Measurements from ENCODE around the gene HGFAC.

Gene HGFAC

DNA sequence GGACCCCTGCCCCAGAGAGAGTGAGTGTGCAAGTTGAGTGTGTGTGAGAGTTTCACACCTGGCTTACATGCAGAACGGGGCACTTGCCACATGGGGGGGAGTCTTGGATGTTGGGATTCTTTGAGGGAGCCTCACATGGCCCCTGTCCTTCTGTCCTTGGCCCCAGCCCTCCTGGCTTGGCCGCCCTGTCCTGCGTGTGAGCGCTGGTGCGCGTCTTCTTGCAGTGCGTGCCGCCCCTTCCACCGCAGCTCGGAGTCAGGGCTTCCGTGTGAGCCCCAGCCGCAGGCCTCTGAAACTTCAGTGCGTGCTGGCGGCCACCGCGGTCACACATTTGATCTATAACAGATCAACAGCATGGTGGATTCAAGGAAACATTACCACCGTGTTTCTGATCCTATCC, 30.1 kb upstream of the HGFAC start:
- DNase-seq: no peak

DNA sequence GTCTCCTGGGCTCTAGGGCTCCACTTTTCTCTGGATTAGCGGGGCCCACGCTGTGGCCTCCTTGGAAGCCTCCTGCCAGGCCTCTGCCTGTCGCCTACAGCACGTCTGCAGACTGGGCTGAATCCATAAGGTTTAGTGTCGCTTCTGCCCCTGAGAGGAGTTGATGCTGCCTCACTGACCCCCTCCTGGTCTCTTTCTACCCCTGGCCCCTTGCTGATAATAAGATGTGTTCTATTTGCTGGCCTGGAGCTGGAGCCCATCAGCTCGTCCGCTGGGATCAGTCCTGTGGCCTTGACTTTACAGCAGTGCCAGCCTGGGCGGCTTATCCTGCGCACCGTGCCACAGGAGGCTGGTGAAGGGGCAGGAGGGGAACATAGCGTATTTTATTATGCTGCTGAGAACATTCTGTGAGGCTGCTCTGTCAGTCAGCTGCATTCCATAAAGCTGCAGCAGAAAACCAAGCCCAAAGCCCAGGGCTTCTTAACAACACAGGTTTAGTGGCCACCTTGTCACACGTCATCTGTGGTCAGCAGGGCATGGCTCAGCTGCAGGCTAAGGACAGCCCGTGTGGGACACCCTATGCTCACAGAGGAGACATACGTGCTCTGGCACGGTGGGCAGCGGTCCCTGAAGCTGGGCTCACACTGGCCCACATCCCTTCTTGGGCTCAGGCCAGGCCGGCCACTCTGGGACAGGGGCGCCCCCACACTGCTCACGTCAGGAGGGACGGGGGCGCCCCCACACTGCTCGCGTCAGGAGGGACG, 29.3 kb upstream of the HGFAC start:
- no peak for DNase-seq

DNA sequence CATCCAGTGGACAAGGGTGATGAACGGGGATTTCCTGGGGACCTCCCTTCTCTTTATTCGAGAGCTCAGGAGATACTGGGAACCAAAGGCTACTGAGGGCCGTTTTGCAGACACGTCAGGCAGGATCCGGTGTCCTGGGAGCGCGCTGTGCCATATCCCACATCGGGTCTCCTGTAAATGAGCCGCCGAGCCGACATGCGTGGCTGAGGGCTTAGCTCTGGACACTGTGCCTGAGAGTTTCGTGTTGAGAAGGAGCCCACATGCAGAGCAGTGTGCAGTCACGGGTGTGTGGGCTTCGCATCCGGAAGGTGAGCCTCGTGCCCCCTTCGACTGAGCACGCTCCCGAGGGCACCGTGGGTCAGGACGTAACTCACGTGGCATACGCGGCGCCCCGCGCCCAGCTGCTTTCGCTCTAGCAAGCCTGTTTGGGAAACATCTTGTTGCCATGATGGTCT, 28.5 kb upstream of the HGFAC start:
- DNase-seq: no peak

DNA sequence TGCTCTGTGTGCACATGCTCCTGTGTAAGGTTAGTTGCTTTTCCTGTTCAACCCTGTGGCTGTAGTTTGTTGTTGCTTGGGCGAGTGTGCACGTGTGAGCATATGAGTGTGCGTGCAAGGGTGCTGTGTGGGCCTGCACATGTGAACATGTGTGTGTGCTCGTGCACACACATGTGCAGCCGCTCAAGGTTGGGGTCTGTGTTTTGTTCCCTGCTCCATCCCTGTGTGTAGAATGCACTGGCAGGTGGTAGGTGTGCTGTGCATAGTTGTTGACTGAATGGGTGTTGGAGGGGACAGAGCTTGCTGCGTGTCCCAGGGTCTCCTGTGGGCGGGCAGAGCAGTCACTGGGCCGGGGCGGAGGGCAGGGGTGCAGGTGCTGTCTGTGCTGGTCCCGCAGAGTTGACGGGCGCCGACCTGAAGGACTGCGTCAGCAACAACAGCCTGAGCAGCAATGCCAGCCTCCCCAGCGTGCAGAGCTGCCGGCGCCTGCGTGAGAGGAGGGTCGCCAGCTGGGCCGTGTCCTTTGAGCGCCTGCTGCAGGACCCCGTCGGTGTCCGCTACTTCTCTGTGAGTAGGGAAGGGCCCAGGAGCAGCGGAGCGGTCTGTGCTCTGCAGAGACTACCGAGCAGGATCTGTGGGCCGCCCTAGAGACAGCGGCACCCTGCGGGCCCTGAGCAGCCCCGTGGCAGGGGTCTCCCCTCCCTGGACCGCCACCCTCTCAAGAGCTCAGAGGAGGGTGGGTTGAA, 27.9 kb upstream of the HGFAC start:
- DNase-seq: no peak

DNA sequence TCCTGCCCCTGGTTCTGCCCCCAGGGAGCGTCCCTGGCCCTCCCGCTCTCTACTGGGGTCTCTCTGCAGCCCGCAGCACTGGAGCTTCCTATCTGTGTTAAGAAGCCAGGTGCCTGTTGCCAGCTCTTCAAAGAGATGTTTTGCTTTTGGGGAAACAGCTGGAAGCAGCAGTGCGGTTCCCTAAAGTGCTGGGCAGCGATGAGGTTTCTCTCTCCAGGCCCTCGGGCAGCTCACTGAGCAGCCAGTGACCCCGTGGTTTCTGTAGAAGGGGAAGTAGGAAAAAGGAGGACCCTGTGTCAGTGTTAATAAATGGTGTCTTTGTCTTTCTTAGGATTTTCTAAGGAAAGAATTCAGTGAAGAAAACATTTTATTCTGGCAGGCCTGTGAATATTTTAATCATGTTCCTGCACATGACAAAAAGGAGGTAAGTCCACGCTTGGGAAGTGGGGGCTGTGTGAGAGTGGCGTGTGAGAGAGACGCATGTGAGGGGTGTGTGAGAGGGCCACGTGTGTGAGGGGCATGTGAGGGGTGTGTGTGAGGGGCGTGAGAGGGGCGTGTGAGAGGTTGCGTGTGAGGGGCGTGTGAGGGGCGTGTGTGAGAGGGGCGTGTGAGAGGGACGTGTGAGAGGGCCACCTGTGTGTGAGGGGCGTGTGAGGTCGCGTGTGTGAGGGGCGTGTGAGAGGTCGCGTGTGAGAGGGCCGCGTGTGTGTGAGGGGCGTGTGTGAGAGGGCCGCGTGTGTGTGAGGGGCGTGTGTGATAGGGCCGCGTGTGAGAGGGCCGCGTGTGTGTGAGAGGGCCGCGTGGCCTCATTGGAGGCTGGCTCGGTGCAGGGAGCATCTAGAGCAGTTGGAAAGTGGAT, 27.1 kb upstream of the HGFAC start:
- no peak for DNase-seq

DNA sequence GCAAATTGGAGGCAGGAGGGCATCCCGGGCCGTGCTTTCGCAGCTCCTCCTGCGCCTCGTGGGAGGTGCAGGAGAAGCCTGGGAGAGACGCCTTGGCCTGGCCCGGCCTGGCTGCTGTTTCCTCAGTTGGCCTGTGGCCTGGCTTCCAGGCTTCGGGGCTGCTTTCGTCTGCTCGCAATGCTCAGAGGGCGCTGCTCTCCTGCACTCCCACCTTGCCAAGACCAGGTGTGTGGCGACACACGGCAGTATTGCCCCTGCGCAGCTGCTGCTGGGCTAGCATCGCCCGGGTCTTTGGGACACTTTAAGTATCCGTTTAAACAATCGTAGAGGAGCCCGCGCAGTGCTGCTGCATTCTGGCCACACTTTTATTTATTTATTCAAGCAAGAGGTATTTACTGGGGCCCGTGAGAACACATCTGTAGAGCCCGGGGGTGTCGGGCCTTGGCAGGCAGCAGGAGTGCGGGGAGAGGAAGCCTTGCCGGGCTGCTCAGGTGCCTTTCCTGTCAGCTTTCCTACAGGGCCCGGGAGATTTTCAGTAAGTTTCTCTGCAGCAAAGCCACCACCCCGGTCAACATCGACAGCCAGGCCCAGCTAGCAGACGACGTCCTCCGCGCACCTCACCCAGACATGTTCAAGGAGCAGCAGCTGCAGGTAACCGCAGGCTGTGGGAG, 26.2 kb upstream of the HGFAC start:
- DNase-seq: no peak

DNA sequence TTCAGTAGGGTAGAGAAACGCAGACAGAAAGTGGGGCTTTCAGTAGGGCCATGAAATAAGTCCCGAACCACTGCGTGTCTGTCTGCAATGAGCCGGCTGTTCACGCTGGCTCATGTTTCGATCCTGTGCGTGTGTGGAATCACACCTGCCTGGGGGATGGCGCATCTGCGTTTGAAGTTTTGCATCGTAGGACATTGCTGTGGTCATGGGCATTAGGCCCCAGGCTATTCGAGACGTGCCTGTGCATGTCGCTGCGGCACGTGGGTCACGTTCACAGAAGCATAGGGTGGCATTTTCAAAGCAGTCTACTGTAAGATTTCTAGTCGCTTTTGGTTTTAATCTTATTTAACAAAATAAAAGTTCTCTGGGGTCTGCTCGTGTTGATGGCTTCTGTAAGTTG, 25.5 kb upstream of the HGFAC start:
- DNase-seq: no peak

DNA sequence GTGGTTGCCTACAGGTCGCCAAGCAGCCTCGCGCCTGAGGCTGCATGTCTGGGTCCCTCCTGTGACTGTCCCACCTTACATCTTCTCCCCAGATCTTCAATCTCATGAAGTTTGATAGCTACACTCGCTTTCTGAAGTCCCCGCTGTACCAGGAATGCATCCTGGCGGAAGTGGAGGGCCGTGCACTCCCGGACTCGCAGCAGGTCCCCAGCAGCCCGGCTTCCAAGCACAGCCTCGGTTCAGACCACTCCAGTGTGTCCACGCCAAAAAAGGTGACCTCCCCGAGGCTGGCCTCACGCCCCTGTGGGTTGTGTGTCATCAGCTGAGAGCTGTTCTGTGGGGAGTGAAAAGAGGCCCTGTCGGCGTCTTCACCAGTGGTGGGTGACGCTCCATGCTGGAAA, 24.9 kb upstream of the HGFAC start:
- DNase-seq: no peak

DNA sequence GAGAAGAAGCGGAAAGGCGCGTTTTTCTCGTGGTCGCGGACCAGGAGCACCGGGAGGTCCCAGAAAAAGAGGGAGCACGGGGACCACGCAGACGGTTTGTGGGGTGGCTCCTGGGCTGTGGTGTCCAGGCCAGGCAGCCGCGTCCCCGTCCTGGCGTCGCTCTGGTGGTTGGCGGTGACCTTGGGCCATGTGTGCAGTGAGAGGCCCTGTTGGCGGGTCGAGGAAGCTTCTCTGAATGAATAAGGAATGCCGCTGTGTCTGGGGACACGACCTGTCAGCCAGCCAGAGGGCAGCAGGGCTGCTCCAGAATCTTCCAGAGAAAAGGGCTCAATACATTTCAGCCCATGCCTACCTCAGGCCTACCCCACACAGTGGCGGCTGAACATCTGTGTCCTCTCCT, 24.3 kb upstream of the HGFAC start:
- no peak for DNase-seq

DNA sequence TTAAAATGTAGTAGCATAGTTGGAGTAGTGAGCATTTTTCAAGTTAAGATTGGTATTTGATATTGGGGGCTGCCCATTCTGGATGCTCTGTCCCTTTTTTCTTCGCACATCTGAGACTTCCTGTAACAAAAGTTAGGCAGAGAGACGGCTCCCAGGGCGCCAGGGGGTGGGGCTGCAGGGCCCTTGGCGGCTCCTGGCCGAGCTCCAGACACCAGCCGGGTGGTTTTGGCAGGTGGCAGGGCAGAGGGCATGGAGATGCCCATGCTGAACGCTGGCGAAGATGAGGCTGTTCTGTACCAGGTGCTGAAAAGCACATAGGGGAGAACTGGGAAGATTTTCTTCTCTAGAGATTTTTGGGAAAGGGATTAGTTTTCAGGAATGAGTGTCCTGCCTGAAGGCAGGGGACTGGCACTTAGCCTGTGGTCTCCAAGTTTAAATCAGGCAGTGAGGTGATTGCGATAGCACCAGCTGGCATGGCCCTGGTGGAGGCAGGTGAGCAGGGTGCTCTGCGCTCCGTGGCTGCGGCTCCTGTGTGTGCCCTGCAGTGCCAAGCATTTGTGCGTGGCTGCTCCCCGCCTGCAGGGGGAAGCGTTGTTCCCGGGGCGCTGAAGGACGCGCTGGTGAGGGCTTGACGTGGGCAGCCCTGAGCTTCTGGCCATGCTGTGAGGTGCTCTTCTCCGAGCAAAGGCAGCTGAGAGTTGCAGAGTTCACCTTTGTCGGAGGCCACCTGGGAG, 23.6 kb upstream of the HGFAC start:
- DNase-seq: no peak

DNA sequence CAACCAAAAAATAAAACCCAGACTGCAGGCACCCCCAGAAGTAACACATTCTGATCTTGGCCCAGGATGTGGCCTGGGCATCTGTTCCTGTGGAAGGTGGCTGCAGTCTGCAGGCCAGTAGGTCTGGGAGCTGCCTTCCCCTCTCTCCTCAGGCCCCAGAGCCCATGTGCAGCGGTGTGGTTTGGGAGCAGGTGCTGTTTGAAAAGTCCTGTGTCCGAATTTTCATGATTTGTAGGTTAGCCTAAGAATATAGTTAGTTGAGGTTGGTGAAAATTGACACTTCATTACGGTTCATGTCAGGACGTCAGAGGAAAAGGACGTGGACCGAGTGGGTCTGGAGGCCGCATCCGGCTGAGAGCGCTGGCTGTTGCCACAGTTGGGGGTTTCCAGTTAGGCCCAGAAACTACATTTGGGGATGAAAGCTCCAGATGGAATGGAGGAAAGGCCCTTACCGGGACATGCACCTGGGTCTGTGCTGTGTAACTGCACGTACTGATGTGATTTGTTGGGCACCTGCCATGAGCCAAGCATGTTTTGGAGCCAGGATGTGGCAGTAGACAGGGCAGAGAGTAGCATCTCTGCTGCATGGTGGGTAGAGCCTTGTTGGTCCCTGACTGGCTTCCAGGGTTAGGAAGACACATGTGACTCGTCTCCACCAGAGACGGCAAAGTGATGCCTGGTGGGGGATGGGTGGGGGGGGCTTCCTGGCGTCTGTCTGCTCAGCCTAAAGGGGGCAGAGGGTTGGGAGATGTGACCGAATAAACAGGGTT, 21.7 kb upstream of the HGFAC start:
- DNase-seq: no peak

DNA sequence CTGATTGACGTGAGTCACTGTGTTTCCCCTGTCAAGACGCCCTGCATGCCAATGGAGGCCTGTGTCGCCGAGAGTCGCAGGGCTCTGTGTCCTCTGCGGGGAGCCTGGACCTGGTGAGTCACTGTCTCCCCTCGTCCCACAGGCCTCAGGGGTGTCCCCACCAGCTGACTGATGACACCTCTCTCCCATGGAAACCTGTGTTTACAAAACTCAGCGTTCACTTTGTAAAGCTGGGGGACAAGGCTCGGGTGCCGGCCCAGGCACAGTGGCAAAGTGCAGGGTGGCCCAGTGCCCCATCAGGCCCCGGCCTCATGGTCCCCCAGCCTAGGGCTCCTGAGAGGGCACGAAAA, 21.2 kb upstream of the HGFAC start:
- no peak for DNase-seq

DNA sequence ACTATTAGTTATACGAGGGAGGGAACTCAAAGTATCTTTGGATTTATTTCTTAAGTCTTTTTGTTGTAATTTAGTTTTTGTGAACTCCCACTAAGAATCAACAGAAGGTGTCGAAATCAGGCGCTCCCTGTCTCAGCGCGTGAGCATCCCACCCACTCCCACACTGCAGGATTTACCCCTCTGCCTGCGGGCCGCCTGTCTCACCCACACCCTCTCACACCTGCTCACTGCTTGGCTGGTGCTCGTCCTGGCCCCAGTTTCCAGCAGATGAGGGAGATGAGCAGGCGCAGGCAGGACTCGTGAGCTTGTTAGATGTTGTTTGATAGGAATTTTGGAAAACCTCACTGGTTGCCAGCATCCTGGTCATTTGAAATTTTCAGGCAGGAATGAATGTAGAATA, 20.8 kb upstream of the HGFAC start:
- no peak for DNase-seq

DNA sequence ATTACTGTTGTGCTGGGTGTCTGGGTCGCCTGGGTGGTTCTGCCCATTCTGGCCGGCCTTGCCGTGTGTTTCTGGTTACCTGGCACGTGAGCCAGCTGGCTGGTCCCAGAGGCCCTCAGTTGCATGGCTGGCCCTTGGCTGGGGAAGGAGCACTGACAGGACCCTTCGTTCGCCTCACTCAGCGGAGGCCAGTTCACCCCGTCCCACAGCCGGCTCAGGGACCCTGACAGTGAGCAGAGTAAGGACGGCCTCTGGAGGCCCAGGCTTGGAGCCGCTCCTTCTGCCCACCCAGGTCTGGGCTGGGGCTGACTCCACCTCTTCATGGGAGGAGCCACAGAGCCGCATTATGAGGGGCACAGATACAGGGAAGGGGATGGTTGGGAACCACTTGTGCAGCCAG, 20.3 kb upstream of the HGFAC start:
- no peak for DNase-seq

DNA sequence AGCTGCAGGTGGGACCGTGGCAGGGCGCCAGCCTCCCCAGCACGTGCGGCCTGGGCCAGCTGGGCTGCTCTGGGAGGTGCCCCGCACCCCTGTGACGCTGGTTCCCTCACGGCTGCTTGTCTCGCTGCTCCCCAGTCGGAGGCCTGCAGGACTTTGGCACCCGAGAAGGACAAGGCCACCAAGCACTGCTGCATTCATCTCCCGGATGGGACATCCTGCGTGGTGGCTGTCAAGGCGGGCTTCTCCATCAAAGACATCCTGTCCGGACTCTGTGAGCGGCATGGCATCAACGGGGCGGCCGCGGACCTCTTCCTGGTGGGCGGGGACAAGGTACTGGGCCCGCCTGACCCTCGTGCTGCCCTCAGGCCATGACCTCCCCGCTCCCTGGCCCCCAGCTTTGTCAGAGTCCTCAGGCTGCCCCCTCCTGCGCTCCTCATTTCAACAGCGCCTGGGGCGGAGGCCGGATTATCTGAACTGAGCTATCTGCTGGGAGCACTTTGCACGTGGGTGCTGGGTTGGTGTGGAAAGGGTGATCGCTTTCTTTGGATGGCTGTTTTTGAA, 19.4 kb upstream of the HGFAC start:
- DNase-seq: no peak

DNA sequence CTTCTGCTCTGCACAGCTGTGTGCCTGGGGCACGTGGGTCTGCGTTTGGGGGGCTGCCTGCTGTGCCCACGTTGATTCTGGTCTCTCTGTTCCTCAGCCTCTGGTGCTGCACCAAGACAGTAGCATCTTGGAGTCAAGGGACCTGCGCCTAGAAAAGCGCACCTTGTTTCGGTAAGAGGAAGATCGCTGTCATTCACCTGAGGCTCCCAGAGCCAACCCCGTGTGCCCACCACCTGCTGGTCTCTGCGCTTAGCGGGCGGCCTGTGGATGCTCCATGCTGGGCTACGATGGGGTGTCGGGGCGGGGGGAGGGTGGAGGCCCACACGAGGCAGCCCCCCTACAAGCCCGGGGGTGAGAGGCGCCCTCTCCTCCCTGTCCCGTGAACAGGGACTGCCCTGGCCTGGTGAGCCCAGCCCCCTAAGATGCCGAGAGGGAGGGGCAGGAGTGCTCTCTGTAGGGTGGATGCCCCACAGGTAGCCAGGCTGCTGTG, 18.9 kb upstream of the HGFAC start:
- no peak for DNase-seq

DNA sequence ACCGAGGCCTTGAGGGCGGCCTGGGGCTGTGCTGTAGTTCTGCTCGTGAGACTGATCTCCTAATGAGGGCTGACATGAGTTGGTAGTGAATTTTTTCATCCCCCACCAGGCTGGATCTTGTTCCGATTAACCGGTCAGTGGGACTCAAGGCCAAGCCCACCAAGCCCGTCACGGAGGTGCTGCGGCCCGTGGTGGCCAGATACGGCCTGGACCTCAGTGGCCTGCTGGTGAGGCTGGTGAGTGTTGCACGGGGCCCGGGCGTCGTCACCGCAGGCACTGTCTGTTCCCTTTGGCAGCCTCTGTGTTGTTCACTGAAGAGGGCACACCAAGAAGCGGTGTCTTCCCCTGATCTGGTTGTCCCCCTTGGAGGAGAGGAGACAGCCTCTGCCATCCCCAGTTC, 18.4 kb upstream of the HGFAC start:
- DNase-seq: no peak

DNA sequence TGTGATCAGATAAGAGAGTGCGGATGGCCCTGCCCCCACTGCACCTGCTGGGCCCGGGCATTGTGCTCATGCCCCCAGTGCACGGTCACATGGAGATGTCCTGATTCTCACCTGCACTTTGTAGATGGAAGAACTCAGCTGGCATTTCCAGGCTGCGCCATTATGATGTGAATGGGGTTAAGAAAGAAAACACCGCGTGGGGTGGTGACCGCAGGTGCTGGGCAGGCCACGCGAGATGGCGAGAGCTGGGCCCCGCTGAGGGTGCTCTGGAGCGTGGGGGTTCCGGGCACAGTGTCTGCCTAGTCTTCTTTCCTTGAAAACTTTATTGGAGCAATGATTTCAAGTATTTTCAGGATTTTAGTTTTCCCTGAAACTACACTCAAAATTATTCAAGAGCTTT, 17.8 kb upstream of the HGFAC start:
- DNase-seq: no peak

DNA sequence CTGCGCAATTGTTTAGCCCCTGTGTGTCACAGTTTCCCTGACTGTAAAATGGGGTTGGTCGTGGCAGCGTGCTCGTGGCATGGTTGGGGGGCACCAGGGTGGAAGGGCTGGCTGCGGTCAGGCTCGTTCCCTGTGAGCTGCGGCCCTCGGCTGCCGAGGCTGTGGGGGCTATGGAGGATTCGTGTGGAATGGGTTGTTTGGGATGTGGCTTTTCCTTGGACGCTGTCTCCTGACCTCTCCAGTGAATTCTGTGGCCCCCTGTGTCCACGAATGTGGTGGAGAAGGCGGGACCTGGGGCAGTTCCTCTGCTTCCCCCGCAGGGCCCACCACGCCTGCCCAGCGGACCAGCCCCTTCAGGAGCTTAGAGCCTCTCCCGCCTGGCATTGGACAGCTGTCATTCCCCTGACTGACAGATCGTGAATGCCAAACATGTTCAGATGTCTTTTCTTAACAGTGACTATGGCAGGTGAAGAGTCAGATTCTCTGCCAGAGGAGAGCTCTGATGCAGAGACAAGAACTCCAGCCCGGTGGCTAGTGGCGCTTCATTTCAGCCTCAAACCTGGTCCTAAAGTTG, 17.2 kb upstream of the HGFAC start:
- no peak for DNase-seq

DNA sequence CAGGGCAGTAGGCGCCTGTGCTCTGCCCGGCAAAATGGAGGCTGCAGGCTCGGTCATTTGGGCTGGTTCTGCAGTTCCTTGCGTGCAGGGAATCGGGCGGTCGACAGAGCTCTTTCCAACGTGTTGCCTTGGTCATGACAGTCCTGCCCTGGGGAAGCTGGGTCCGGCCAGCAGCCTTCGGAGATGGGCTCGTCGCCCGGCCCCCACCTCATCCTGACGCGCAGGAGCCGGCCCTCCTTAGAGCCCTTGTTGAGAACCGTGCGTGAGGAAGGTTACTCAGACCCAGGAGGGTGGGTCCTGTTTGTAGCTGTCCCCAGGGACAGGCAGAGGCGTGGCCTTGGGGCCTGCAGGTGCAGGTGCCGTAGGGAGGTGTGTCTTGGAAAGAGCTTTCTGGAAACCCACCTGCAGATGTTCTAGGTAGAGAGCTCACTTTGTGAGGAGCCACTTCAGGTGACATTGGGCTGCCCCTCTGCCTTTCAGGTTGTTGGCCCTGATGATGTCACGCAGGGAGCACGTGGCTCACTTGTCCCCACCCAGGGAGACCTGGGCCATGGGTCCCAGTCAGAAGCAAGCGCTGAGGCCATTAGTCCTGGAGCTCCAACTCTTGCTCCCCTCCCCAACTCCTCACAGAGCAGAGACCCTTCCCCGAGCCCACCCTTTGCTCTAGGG, 15.2 kb upstream of the HGFAC start:
- no peak for DNase-seq
